GM23338 (cell line): Measurements from ENCODE around the gene PGM1. TPM values are rescaled to one million over a fixed set of nuclear protein-coding genes. Genes with fewer than 3 reads are reported as not detected.
A peak's percentile ranks its signal among the peaks of the same experiment; 100 is the strongest.

Experiments used
- ATAC-seq: fragments of 200-7000 bp; cut with Tn5 transposase; 3 replicates; pipeline ENCODE4 v1.9.1; 2020
- DNase-seq: peaks from one replicate; pipeline ENCODE4 v3.0.0-alpha.2; 2015; ENCODE audit warnings: low spot score
- H2AFZ ChIP-seq: fragments of 200-600 bp; sonication (generic); 2 replicates; pipeline ENCODE4 v1.8.0; 2016; ENCODE audit warnings: antibody characterized with exemption, mild to moderate bottlenecking, moderate library complexity
- H3F3A ChIP-seq: fragments of 200-600 bp; sonication (generic); replicated peaks from 2 replicates; pipeline ENCODE4 v1.8.0; 2017; ENCODE audit warnings: antibody characterized with exemption, mixed run types, low read depth
- H3K27ac ChIP-seq: fragments of 200-600 bp; sonication (generic); 2 replicates; pipeline ENCODE4 v1.6.1; 2016; ENCODE audit warnings: low read depth
- H3K27me3 ChIP-seq: fragments of 200-600 bp; sonication (generic); 2 replicates; pipeline ENCODE4 v1.8.0; 2016; ENCODE audit warnings: mild to moderate bottlenecking, mixed run types, moderate library complexity; ENCODE audit not compliant: insufficient read depth
- H3K36me3 ChIP-seq: fragments of 200-600 bp; sonication (generic); 2 replicates; pipeline ENCODE4 v1.8.0; 2016; ENCODE audit warnings: mild to moderate bottlenecking; ENCODE audit not compliant: insufficient read depth
- H3K4me1 ChIP-seq: fragments of 200-600 bp; sonication (generic); 2 replicates; pipeline ENCODE4 v1.8.0; 2016; ENCODE audit warnings: mild to moderate bottlenecking, moderate library complexity; ENCODE audit not compliant: insufficient read depth
- H3K4me2 ChIP-seq: fragments of 200-600 bp; sonication (generic); 2 replicates; pipeline ENCODE4 v1.7.1; 2017; ENCODE audit warnings: mixed run types
- H3K4me3 ChIP-seq: fragments of 200-600 bp; sonication (generic); 2 replicates; pipeline ENCODE4 v1.6.1; 2016; ENCODE audit warnings: mixed run types
- H3K79me2 ChIP-seq: fragments of 200-600 bp; sonication (generic); replicated peaks from 2 replicates; pipeline ENCODE4 v1.8.0; 2017; ENCODE audit warnings: mild to moderate bottlenecking; ENCODE audit not compliant: insufficient read depth
- H3K9me2 ChIP-seq: fragments of 200-600 bp; sonication (generic); 2 replicates; pipeline ENCODE4 v1.8.0; 2017; ENCODE audit not compliant: insufficient read depth
- H4K20me1 ChIP-seq: fragments of 200-600 bp; sonication (generic); replicated peaks from 2 replicates; pipeline ENCODE4 v1.8.0; 2017; ENCODE audit warnings: mild to moderate bottlenecking; ENCODE audit not compliant: insufficient read depth
- H3K27ac Mint-ChIP-seq: 2 replicates; pipeline ENCODE4 v1.8.0; 2020; ENCODE audit warnings: inconsistent platforms, mild to moderate bottlenecking, moderate library complexity, mixed read lengths
- H3K27me3 Mint-ChIP-seq: 3 replicates; pipeline ENCODE4 v1.8.0; 2022; ENCODE audit warnings: low read depth, mild to moderate bottlenecking, moderate library complexity, mixed read lengths, inconsistent platforms; ENCODE audit not compliant: insufficient read depth, poor library complexity
- H3K36me3 Mint-ChIP-seq: 3 replicates; pipeline ENCODE4 v1.8.0; 2021; ENCODE audit warnings: low read depth, mild to moderate bottlenecking, inconsistent platforms, moderate library complexity, mixed read lengths
- H3K4me1 Mint-ChIP-seq: 3 replicates; pipeline ENCODE4 v1.8.0; 2020; ENCODE audit warnings: mild to moderate bottlenecking, inconsistent platforms, mixed read lengths
- H3K4me3 Mint-ChIP-seq: 3 replicates; pipeline ENCODE4 v1.8.0; 2021; ENCODE audit warnings: moderate library complexity, mild to moderate bottlenecking, inconsistent platforms, mixed read lengths
- H3K9me3 Mint-ChIP-seq: 3 replicates; pipeline ENCODE4 v1.8.0; 2020; ENCODE audit warnings: moderate library complexity, mild to moderate bottlenecking, inconsistent platforms, mixed read lengths
- CREB1 ChIP-seq: fragments of 250-450 bp; sonication (Bioruptor Pico); IDR thresholded peaks from 2 replicates; pipeline ENCODE4 v1.5.0; 2020; ENCODE audit warnings: low read depth, mild to moderate bottlenecking, moderate library complexity
- NANOG ChIP-seq: IDR thresholded peaks from 2 replicates; pipeline ENCODE4 v1.6.1; 2016; ENCODE audit warnings: antibody characterized with exemption, borderline replicate concordance
- POLR2AphosphoS5 ChIP-seq: IDR thresholded peaks from 2 replicates; pipeline ENCODE4 v1.6.1; 2016; ENCODE audit warnings: antibody characterized with exemption, low read depth
- polyA plus RNA-seq: library from polyadenylated mRNA; unstranded; fragments of >200 nt; fragmentation: Nextera tagmentation; extraction: Ambion mirVana; gene quantifications from 2 replicates; pipeline ENCODE4 v1.2.1, GENCODE V29; 2016
- total RNA-seq: library from RNA; depleted of rRNA; stranded (reverse); fragments of >200 nt; shearing (Covaris generic); gene quantifications from 2 replicates; pipeline ENCODE4 v1.2.3, GENCODE V29; 2014
- TF ChIP-seq, protein P1 (sequence below): fragments of 250-450 bp; sonication (Bioruptor Pico); IDR thresholded peaks from 2 replicates; pipeline ENCODE4 v1.5.0; 2020; ENCODE audit warnings: mild to moderate bottlenecking, moderate library complexity
- TF ChIP-seq, protein P2 (sequence below), 2 experiments: fragments of 200-600 bp in 1 of 2; sonication (generic) in 1 of 2; conservative IDR thresholded peaks; 2 replicates each; pipeline versions ENCODE4 v1.5.1 to v1.6.1; 2016 to 2017; ENCODE audit warnings: antibody characterized with exemption in 2 of 2, low read depth in 2 of 2, mild to moderate bottlenecking in 2 of 2, moderate library complexity in 1 of 2

The PGM1 gene
- total and polyA plus RNA-seq, 2 experiments from 2014 or later: 20.9 to 71.9 TPM

DNA sequence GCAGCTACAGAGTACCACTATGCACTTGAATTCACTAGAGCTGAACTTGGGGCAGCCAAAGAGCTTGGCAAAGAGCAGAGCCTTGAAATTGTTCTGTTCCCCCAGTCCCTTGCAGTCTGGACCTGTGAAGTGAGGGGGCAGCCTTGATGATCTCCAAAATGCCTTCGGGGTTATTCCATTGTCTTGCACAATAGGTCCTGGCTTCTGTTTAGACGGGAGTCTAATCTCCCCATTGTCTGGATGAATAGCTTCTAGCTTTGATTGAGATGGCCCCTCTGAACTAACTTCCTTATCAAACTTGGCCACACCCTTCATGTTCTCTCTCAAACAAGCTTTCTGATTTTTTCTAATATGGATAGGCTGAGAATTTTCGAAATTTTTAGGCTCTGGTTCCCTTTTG is 72.6 kb downstream of the PGM1 start:
- H3K4me3 Mint-ChIP-seq: no peak overlapping the region
- H3K27me3 Mint-ChIP-seq: peaks cover 8% of the 10 kb centered on the region
- no peaks in the 10 kb centered on the region for H3K27me3 ChIP-seq
- H2AFZ ChIP-seq: no peak overlapping the region
- H3K36me3 Mint-ChIP-seq: no peaks in the 10 kb centered on the region
- H3K4me1 ChIP-seq: no peaks in the 10 kb centered on the region; the same call in 1 of the 2 replicates
- H3F3A ChIP-seq: 0 out of 2 replicates have a peak, but pooled peaks cover 5% of the 10 kb centered on the region
- no peak overlapping the region for H3K27ac Mint-ChIP-seq
- DNase-seq (no peak), ATAC-seq (no peak; the same call in 2 of the 3 replicates)
- H3K4me2 ChIP-seq: peak overlapping the region; percentile 8; the same call in 1 of the 2 replicates
- no peaks in the 10 kb centered on the region for H3K79me2 ChIP-seq
- no peaks in the 10 kb centered on the region for H3K9me3 Mint-ChIP-seq
- H3K4me1 Mint-ChIP-seq: peaks cover 16% of the 10 kb centered on the region
- no peak overlapping the region for H3K4me3 ChIP-seq
- H3K27ac ChIP-seq: no peak overlapping the region
- H3K9me2 ChIP-seq: no peaks in the 10 kb centered on the region
- no peaks in the 10 kb centered on the region for H4K20me1 ChIP-seq
- no peaks in the 10 kb centered on the region; the same call in 1 of the 2 replicates for H3K36me3 ChIP-seq
- no peak for TF ChIP-seq POLR2AphosphoS5
- TF ChIP-seq, protein P1, sequence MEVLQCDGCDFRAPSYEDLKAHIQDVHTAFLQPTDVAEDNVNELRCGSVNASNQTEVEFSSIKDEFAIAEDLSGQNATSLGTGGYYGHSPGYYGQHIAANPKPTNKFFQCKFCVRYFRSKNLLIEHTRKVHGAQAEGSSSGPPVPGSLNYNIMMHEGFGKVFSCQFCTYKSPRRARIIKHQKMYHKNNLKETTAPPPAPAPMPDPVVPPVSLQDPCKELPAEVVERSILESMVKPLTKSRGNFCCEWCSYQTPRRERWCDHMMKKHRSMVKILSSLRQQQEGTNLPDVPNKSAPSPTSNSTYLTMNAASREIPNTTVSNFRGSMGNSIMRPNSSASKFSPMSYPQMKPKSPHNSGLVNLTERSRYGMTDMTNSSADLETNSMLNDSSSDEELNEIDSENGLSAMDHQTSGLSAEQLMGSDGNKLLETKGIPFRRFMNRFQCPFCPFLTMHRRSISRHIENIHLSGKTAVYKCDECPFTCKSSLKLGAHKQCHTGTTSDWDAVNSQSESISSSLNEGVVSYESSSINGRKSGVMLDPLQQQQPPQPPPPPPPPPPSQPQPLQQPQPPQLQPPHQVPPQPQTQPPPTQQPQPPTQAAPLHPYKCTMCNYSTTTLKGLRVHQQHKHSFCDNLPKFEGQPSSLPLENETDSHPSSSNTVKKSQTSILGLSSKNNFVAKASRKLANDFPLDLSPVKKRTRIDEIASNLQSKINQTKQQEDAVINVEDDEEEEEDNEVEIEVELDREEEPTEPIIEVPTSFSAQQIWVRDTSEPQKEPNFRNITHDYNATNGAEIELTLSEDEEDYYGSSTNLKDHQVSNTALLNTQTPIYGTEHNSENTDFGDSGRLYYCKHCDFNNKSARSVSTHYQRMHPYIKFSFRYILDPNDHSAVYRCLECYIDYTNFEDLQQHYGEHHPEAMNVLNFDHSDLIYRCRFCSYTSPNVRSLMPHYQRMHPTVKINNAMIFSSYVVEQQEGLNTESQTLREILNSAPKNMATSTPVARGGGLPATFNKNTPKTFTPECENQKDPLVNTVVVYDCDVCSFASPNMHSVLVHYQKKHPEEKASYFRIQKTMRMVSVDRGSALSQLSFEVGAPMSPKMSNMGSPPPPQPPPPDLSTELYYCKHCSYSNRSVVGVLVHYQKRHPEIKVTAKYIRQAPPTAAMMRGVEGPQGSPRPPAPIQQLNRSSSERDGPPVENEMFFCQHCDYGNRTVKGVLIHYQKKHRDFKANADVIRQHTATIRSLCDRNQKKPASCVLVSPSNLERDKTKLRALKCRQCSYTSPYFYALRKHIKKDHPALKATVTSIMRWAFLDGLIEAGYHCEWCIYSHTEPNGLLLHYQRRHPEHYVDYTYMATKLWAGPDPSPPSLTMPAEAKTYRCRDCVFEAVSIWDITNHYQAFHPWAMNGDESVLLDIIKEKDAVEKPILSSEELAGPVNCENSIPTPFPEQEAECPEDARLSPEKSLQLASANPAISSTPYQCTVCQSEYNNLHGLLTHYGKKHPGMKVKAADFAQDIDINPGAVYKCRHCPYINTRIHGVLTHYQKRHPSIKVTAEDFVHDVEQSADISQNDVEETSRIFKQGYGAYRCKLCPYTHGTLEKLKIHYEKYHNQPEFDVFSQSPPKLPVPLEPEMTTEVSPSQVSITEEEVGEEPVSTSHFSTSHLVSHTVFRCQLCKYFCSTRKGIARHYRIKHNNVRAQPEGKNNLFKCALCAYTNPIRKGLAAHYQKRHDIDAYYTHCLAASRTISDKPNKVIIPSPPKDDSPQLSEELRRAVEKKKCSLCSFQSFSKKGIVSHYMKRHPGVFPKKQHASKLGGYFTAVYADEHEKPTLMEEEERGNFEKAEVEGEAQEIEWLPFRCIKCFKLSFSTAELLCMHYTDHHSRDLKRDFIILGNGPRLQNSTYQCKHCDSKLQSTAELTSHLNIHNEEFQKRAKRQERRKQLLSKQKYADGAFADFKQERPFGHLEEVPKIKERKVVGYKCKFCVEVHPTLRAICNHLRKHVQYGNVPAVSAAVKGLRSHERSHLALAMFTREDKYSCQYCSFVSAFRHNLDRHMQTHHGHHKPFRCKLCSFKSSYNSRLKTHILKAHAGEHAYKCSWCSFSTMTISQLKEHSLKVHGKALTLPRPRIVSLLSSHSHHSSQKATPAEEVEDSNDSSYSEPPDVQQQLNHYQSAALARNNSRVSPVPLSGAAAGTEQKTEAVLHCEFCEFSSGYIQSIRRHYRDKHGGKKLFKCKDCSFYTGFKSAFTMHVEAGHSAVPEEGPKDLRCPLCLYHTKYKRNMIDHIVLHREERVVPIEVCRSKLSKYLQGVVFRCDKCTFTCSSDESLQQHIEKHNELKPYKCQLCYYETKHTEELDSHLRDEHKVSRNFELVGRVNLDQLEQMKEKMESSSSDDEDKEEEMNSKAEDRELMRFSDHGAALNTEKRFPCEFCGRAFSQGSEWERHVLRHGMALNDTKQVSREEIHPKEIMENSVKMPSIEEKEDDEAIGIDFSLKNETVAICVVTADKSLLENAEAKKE (CRISPR knock-in tag): no peak
- TF ChIP-seq NANOG: no peak
- TF ChIP-seq CREB1 (CRISPR knock-in tag): no peak
- TF ChIP-seq, protein P2, sequence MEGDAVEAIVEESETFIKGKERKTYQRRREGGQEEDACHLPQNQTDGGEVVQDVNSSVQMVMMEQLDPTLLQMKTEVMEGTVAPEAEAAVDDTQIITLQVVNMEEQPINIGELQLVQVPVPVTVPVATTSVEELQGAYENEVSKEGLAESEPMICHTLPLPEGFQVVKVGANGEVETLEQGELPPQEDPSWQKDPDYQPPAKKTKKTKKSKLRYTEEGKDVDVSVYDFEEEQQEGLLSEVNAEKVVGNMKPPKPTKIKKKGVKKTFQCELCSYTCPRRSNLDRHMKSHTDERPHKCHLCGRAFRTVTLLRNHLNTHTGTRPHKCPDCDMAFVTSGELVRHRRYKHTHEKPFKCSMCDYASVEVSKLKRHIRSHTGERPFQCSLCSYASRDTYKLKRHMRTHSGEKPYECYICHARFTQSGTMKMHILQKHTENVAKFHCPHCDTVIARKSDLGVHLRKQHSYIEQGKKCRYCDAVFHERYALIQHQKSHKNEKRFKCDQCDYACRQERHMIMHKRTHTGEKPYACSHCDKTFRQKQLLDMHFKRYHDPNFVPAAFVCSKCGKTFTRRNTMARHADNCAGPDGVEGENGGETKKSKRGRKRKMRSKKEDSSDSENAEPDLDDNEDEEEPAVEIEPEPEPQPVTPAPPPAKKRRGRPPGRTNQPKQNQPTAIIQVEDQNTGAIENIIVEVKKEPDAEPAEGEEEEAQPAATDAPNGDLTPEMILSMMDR (conservative IDR thresholded peaks at IDR 0.05; ENCODE audit: low read depth in 2 of 2): no peak
